Neutrophil (primary cell): Measurements from ENCODE around the gene LMF1.

Source experiments
- H3K27ac ChIP-seq: fragments of 200-600 bp; sonication (generic); 2 replicates; pipeline ENCODE4 v1.5.1; 2016; ENCODE audit warnings: mild to moderate bottlenecking, moderate library complexity
- H3K27me3 ChIP-seq: fragments of 200-600 bp; sonication (generic); 2 replicates; pipeline ENCODE4 v1.6.0; 2016; ENCODE audit warnings: mild to moderate bottlenecking
- H3K36me3 ChIP-seq: fragments of 200-600 bp; sonication (generic); 2 replicates; pipeline ENCODE4 v1.5.1; 2017
- H3K4me1 ChIP-seq, 2 experiments: fragments of 200-600 bp in 1 of 2; sonication (generic) in 1 of 2; 1 replicate in 1 of 2; 2 replicates in 1 of 2; pipeline versions ENCODE4 v1.5.1 to v1.6.1; 2013 to 2016; ENCODE audit warnings: low read depth in 1 of 2, low read length in 1 of 2, mild to moderate bottlenecking in 1 of 2, moderate library complexity in 1 of 2; ENCODE audit not compliant: control insufficient read depth in 1 of 2, insufficient read depth in 1 of 2
- H3K4me3 ChIP-seq, 2 experiments: fragments of 200-600 bp in 1 of 2; sonication (generic) in 1 of 2; 1 replicate in 1 of 2; 2 replicates in 1 of 2; pipeline ENCODE4 v1.5.1; 2013 to 2016; ENCODE audit warnings: low read depth in 1 of 2, low read length in 1 of 2, mild to moderate bottlenecking in 1 of 2, moderate library complexity in 1 of 2
- H3K9me3 ChIP-seq: fragments of 200-600 bp; sonication (generic); 2 replicates; pipeline ENCODE4 v1.5.1; 2016
- TF ChIP-seq, protein P1 (sequence below): fragments of 200-600 bp; sonication (generic); IDR thresholded peaks from 2 replicates; pipeline ENCODE4 v1.5.1; 2016; ENCODE audit warnings: antibody characterized with exemption

The LMF1 gene

DNA sequence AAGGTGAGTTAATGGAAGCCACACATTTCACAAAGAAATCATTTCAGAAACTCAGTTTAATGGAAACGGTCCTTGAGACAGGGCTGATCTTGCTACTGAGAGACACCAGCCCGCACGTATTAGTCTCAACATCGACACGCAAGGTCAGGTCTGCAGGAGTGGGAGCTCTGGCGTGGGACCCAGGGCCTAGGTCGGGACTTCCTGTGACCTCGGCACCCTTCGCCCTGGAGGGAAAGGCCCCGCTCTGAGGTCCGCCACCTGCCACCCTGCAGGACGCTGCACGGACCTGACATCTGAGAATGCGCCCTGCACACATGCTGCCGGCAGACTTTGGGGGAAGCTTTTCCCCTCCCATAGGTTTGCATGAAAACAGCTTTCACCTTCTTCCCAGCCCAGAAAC, 59.7 kb downstream of the LMF1 start:
- Histone ChIP-seq H3K4me3 (no peak overlapping the region), H3K27me3 (no peaks in the 10 kb centered on the region), H3K27ac (no peak overlapping the region), H3K9me3 (no peaks in the 10 kb centered on the region), H3K36me3 (peaks cover 15% of the 10 kb centered on the region), H3K4me1 (no peaks in the 10 kb centered on the region)
- TF ChIP-seq, protein P1, sequence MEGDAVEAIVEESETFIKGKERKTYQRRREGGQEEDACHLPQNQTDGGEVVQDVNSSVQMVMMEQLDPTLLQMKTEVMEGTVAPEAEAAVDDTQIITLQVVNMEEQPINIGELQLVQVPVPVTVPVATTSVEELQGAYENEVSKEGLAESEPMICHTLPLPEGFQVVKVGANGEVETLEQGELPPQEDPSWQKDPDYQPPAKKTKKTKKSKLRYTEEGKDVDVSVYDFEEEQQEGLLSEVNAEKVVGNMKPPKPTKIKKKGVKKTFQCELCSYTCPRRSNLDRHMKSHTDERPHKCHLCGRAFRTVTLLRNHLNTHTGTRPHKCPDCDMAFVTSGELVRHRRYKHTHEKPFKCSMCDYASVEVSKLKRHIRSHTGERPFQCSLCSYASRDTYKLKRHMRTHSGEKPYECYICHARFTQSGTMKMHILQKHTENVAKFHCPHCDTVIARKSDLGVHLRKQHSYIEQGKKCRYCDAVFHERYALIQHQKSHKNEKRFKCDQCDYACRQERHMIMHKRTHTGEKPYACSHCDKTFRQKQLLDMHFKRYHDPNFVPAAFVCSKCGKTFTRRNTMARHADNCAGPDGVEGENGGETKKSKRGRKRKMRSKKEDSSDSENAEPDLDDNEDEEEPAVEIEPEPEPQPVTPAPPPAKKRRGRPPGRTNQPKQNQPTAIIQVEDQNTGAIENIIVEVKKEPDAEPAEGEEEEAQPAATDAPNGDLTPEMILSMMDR: no peak

DNA sequence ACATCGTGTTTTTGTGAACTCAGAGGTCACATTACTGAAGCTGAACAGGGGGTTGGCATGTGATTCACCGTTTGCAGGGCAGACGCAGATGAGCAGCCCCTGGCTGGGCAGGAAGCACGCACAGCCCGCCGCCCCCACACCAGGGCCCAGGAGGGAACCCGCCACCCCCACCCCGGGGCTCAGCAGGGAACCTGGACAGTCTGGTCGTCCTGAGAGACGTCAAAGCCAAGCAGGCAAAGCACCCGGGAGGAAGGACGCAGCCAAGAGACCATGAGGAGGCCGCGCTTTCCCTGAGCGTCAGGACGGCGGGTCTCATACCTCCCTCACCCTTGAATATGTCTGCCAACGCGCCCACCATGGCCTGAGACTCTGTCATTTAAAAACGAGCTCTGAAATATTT, 60.6 kb downstream of the LMF1 start:
- Histone ChIP-seq H3K27ac (no peak overlapping the region), H3K36me3 (peaks cover 15% of the 10 kb centered on the region), H3K4me1 (no peaks in the 10 kb centered on the region), H3K27me3 (no peaks in the 10 kb centered on the region), H3K9me3 (no peaks in the 10 kb centered on the region), H3K4me3 (no peak overlapping the region)
- TF ChIP-seq, protein P1: no peak

DNA sequence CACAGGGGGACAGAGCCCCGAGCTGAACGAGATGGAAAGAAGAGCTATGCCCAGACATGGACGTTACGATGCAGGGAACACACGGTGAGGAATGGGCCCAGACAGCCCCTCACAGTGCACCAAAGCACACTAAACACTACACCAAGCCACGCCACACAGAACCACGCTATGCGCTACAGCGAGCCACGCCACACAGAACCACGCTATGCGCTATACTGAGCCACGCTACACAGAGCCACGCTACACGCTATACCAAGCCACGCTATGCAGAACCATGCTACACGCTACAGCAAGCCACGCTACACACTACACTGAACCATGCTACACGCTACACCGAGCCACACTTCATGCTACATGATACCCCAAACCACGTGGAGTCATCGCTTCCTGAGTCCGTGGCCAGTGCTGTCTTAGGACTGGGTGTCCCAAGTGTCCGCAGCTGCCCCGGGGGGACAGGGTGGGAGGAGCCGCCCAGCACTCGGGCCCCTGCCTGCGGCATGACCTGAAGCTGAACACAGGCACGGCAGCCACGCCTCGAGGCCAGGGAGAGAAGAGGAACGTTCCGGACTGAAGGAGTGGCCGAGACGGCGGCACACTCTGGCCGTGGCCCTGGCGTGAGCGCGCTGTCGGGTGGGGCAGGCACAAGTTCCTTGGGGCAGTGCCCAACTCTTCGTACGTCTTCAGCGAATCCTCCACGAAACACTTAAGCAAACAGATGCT, 61.3 kb downstream of the LMF1 start:
- no peaks in the 10 kb centered on the region for H3K4me1 ChIP-seq
- no peak overlapping the region for H3K4me3 ChIP-seq
- H3K27ac ChIP-seq: no peak overlapping the region
- peaks cover 15% of the 10 kb centered on the region for H3K36me3 ChIP-seq
- H3K27me3 ChIP-seq: no peaks in the 10 kb centered on the region
- H3K9me3 ChIP-seq: no peaks in the 10 kb centered on the region
- TF ChIP-seq, protein P1: no peak

DNA sequence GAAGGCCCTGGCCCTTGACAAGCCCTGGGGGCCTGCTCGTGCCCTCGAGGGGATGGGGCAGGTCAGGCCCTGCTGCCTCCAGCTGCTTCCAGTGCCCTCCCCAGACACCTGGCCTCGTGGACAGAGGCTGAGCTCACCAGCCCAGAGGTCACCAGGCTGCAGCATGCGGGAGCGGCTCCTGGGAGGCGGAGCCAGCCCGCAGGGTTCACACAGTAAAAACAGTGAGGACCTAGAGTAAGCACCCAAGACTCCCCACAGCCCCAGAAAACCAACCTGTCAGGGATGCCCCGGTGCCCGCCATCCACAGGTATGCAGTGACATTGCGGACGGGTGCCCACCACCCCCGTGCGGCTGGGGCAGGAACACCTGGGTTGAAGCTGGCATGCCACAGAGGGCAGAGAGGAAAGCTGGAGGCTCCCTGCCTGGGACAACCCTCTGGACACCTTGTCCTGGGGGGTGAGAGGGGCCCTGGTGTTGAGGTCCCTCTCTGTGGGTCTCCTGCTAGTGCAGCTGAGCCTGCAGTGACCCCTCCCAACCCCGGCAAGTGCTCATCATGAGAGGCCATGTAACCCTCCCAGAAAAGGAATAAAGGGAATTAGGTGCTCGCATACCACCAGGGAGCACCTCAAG, 62.1 kb downstream of the LMF1 start:
- H3K36me3 ChIP-seq: peaks cover 15% of the 10 kb centered on the region

DNA sequence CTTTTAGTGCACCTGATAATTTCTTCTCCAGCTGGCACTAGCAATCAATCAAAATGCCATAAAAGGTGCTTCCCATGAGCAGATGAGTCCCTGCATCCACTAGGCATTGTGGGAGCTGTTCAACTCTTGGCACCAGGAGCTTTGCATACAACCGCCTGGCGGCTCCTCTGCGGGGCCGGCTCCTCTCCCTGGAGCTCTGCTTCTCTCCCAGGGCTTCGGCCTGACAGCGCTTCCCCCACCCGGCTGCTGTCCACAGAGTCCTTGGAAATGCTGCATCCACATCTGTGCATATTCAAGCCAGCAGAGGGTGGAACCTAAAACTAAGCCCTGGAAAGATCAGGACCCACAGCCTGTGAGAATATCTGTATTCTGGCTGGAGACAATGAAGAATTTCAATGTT, 62.9 kb downstream of the LMF1 start:
- no peak overlapping the region for H3K27ac ChIP-seq
- H3K36me3 ChIP-seq: peaks cover 15% of the 10 kb centered on the region
- H3K4me3 ChIP-seq: no peak overlapping the region
- no peaks in the 10 kb centered on the region for H3K27me3 ChIP-seq
- no peaks in the 10 kb centered on the region for H3K4me1 ChIP-seq
- TF ChIP-seq, protein P1: no peak
- no peaks in the 10 kb centered on the region for H3K9me3 ChIP-seq

More for the DNA sequence above, 62.1 kb downstream of the LMF1 start:
- Histone ChIP-seq H3K4me3 (no peak overlapping the region), H3K9me3 (no peaks in the 10 kb centered on the region), H3K4me1 (no peaks in the 10 kb centered on the region), H3K27me3 (no peaks in the 10 kb centered on the region), H3K27ac (no peak overlapping the region)
- TF ChIP-seq, protein P1: no peak
